Trophoblast cell (in vitro differentiated cells and primary cell): ENCODE measurements around the gene E2F7.
A peak's percentile ranks its signal among the peaks of the same experiment; 100 is the strongest.

Experiments
- DNase-seq, 2 donors: peaks; one replicate each; pipeline ENCODE4 v3.0.0-alpha.2; 2016
- H2AFZ ChIP-seq: 2 replicates; pipeline ENCODE4 v1.6.1; 2013; ENCODE audit warnings: low read length, moderate library complexity, mild to moderate bottlenecking; ENCODE audit not compliant: insufficient read depth, poor library complexity
- H2AK5ac ChIP-seq: 2 replicates; pipeline ENCODE4 v1.6.1; 2013; ENCODE audit warnings: mild to moderate bottlenecking, low read length
- H2BK120ac ChIP-seq: 2 replicates; pipeline ENCODE4 v1.6.1; 2013; ENCODE audit warnings: low read length, mild to moderate bottlenecking, moderate library complexity; ENCODE audit not compliant: insufficient read depth, poor library complexity
- H2BK12ac ChIP-seq: 2 replicates; pipeline ENCODE4 v1.6.1; 2013; ENCODE audit warnings: mild to moderate bottlenecking, low read length, moderate library complexity
- H2BK5ac ChIP-seq: 2 replicates; pipeline ENCODE4 v1.6.1; 2013; ENCODE audit warnings: low read length, low read depth, moderate library complexity, mild to moderate bottlenecking; ENCODE audit not compliant: poor library complexity
- H3K14ac ChIP-seq: 2 replicates; pipeline ENCODE4 v1.6.1; 2013; ENCODE audit warnings: mild to moderate bottlenecking, low read length
- H3K18ac ChIP-seq: 2 replicates; pipeline ENCODE4 v1.6.1; 2013; ENCODE audit warnings: mild to moderate bottlenecking, low read length
- H3K23ac ChIP-seq: 2 replicates; pipeline ENCODE4 v1.6.1; 2013; ENCODE audit warnings: low read length
- H3K27ac ChIP-seq: 2 replicates; pipeline ENCODE4 v1.5.1; 2013; ENCODE audit warnings: low read depth, mild to moderate bottlenecking, inconsistent platforms, low read length, moderate library complexity
- H3K27me3 ChIP-seq: 2 replicates; pipeline ENCODE4 v1.6.1; 2013; ENCODE audit warnings: inconsistent platforms, mild to moderate bottlenecking, low read length, moderate library complexity; ENCODE audit not compliant: insufficient read depth
- H3K36me3 ChIP-seq, 2 experiments: 1 replicate in 1 of 2; 2 replicates in 1 of 2; pipeline ENCODE4 v1.6.1; 2013; ENCODE audit warnings: low read length in 2 of 2, mild to moderate bottlenecking in 2 of 2, moderate library complexity in 1 of 2; ENCODE audit not compliant: insufficient read depth in 2 of 2, control insufficient read depth in 1 of 2
- H3K4ac ChIP-seq: 2 replicates; pipeline ENCODE4 v1.6.1; 2013; ENCODE audit warnings: low read depth, mild to moderate bottlenecking, low read length, moderate library complexity
- H3K4me1 ChIP-seq, 2 experiments: 1 replicate in 1 of 2; 2 replicates in 1 of 2; pipeline ENCODE4 v1.6.1; 2013; ENCODE audit warnings: low read length in 2 of 2, mild to moderate bottlenecking in 2 of 2, moderate library complexity in 1 of 2; ENCODE audit not compliant: insufficient read depth in 2 of 2, control insufficient read depth in 1 of 2
- H3K4me2 ChIP-seq: 2 replicates; pipeline ENCODE4 v1.6.1; 2013; ENCODE audit warnings: inconsistent platforms, mild to moderate bottlenecking, low read length, moderate library complexity
- H3K4me3 ChIP-seq: 2 replicates; pipeline ENCODE4 v1.5.1; 2013; ENCODE audit warnings: mild to moderate bottlenecking, low read depth, low read length, inconsistent platforms
- H3K79me1 ChIP-seq: one replicate; pipeline ENCODE4 v1.6.1; 2013; ENCODE audit warnings: low read length
- H3K79me2 ChIP-seq: 2 replicates; pipeline ENCODE4 v1.6.1; 2013; ENCODE audit warnings: low read length, mild to moderate bottlenecking; ENCODE audit not compliant: control insufficient read depth, insufficient read depth, poor library complexity
- H3K9ac ChIP-seq: 2 replicates; pipeline ENCODE4 v1.6.1; 2013; ENCODE audit warnings: mild to moderate bottlenecking, low read length
- H3K9me3 ChIP-seq: 2 replicates; pipeline ENCODE4 v1.6.1; 2013; ENCODE audit warnings: low read depth, mild to moderate bottlenecking, control low read depth, inconsistent platforms, low read length; ENCODE audit not compliant: insufficient read depth
- H4K12ac ChIP-seq: 2 replicates; pipeline ENCODE4 v1.6.1; 2013; ENCODE audit warnings: low read depth, mild to moderate bottlenecking, low read length, moderate library complexity
- H4K8ac ChIP-seq: 2 replicates; pipeline ENCODE4 v1.6.1; 2013; ENCODE audit warnings: low read depth, mild to moderate bottlenecking, low read length, moderate library complexity
- H4K91ac ChIP-seq: one replicate; pipeline ENCODE4 v1.6.1; 2013; ENCODE audit warnings: low read depth, mild to moderate bottlenecking, low read length, moderate library complexity
- WGBS: extraction: QIAGEN DNeasy Blood & Tissue Kit; methylation state at CpG from one replicate; pipeline ENCODE4 v1.1.7; 2013; ENCODE audit warnings: missing lambda C conversion rate; ENCODE audit not compliant: insufficient read length, insufficient coverage; ENCODE audit errors: extremely low coverage; 5-methylcytosine and 5-hydroxymethylcytosine counted together

E2F7 gene

GRCh38 chr12:77003246-77003645, 62.1 kb downstream of the E2F7 start:
- no peak overlapping the region for H2BK12ac ChIP-seq
- H2BK120ac ChIP-seq: no peak overlapping the region
- H3K18ac ChIP-seq: no peak overlapping the region
- no peak overlapping the region for H3K4me3 ChIP-seq
- H3K79me1 ChIP-seq: no peaks in the 10 kb centered on the region
- no peaks in the 10 kb centered on the region for H3K9me3 ChIP-seq
- no peak overlapping the region for H4K12ac ChIP-seq
- no peak overlapping the region for H3K14ac ChIP-seq
- H2AFZ ChIP-seq: no peak overlapping the region
- H2AK5ac ChIP-seq: no peak overlapping the region
- H3K4me2 ChIP-seq: no peak overlapping the region
- no peak overlapping the region for H3K4ac ChIP-seq
- H3K27me3 ChIP-seq: no peaks in the 10 kb centered on the region
- H3K4me1 ChIP-seq: no peaks in the 10 kb centered on the region
- H3K79me2 ChIP-seq: no peaks in the 10 kb centered on the region
- H3K23ac ChIP-seq: no peak overlapping the region
- no peak for DNase-seq
- H3K36me3 ChIP-seq: no peaks in the 10 kb centered on the region
- no peak overlapping the region for H2BK5ac ChIP-seq
- no CpG with 5 or more reads among the region's 2 CpGs for WGBS
- H3K27ac ChIP-seq: no peak overlapping the region
- H4K91ac ChIP-seq: no peak overlapping the region
- no peak overlapping the region for H3K9ac ChIP-seq
- no peak overlapping the region for H4K8ac ChIP-seq

- WGBS: no CpG with 5 or more reads among the region's 3 CpGs
- H3K4me2 ChIP-seq: no peak overlapping the region
- H2BK12ac ChIP-seq: no peak overlapping the region
- no peak overlapping the region for H2AFZ ChIP-seq
- H4K91ac ChIP-seq: no peak overlapping the region
- no peak for DNase-seq
- H3K4me1 ChIP-seq: no peaks in the 10 kb centered on the region
- no peaks in the 10 kb centered on the region for H3K79me2 ChIP-seq
- H2AK5ac ChIP-seq: no peak overlapping the region
- no peak overlapping the region for H2BK120ac ChIP-seq
- H3K4ac ChIP-seq: no peak overlapping the region
- no peaks in the 10 kb centered on the region for H3K9me3 ChIP-seq
- no peak overlapping the region for H3K27ac ChIP-seq
- no peak overlapping the region for H2BK5ac ChIP-seq
- no peak overlapping the region for H3K9ac ChIP-seq
- no peak overlapping the region for H3K14ac ChIP-seq
- H3K27me3 ChIP-seq: no peaks in the 10 kb centered on the region
- no peaks in the 10 kb centered on the region for H3K36me3 ChIP-seq
- H3K79me1 ChIP-seq: no peaks in the 10 kb centered on the region
- H3K18ac ChIP-seq: no peak overlapping the region
- H4K8ac ChIP-seq: no peak overlapping the region
- no peak overlapping the region for H3K4me3 ChIP-seq
- no peak overlapping the region for H3K23ac ChIP-seq
- no peak overlapping the region for H4K12ac ChIP-seq
Measured at GRCh38 chr12:77002382-77002781, 63.0 kb downstream of the E2F7 start.

GRCh38 chr12:77001276-77001675, 64.1 kb downstream of the E2F7 start:
- Histone ChIP-seq H4K91ac (no peak overlapping the region), H2BK12ac (no peak overlapping the region), H3K4me1 (no peaks in the 10 kb centered on the region), H3K9ac (no peak overlapping the region), H2AK5ac (no peak overlapping the region), H3K14ac (no peak overlapping the region), H3K79me1 (no peaks in the 10 kb centered on the region), H3K27ac (no peak overlapping the region), H2AFZ (no peak overlapping the region), H3K4me3 (no peak overlapping the region), H2BK120ac (no peak overlapping the region), H3K23ac (no peak overlapping the region), H3K4ac (no peak overlapping the region), H4K12ac (no peak overlapping the region), H3K9me3 (no peaks in the 10 kb centered on the region), H3K27me3 (no peaks in the 10 kb centered on the region), H3K4me2 (no peak overlapping the region), H3K79me2 (no peaks in the 10 kb centered on the region), H2BK5ac (no peak overlapping the region), H3K18ac (no peak overlapping the region), H3K36me3 (no peaks in the 10 kb centered on the region), H4K8ac (no peak overlapping the region)
- WGBS: no CpG with 5 or more reads among the region's 18 CpGs
- peak in 1 of 2 donors; percentile 7 for DNase-seq

GRCh38 chr12:76998908-76999556, 66.3 kb downstream of the E2F7 start:
- no peak overlapping the region for H3K4ac ChIP-seq
- WGBS: no CpG with 5 or more reads among the region's 2 CpGs

More at GRCh38 chr12:76998908-76999556, 66.3 kb downstream of the E2F7 start:
- Histone ChIP-seq H3K18ac (no peak overlapping the region), H4K12ac (no peak overlapping the region), H3K4me2 (no peak overlapping the region), H4K8ac (no peak overlapping the region), H3K23ac (no peak overlapping the region), H3K9me3 (no peaks in the 10 kb centered on the region), H3K36me3 (no peaks in the 10 kb centered on the region), H3K79me1 (no peaks in the 10 kb centered on the region), H2AFZ (no peak overlapping the region), H2AK5ac (no peak overlapping the region), H3K9ac (no peak overlapping the region), H3K4me3 (no peak overlapping the region), H2BK12ac (no peak overlapping the region), H2BK5ac (no peak overlapping the region), H3K4me1 (no peaks in the 10 kb centered on the region), H4K91ac (no peak overlapping the region), H3K14ac (no peak overlapping the region), H3K27me3 (no peaks in the 10 kb centered on the region), H3K27ac (no peak overlapping the region), H3K79me2 (no peaks in the 10 kb centered on the region), H2BK120ac (no peak overlapping the region)
- DNase-seq: no peak
